Measurements from ENCODE around the gene FHL2.
A peak's percentile ranks its signal among the peaks of the same experiment; 100 is the strongest.

The FHL2 gene

GRCh38 chr2:105396254-105397024 lies 2.4 kb downstream of the FHL2 start:
- H3K27ac ChIP-seq (ENCODE audit: low read depth, low read length), result peak overlapping the region; percentile 42
- 0 out of 2 replicates have a peak, but pooled peaks cover 3% of the 10 kb centered on the region for H3K9me3 ChIP-seq (ENCODE audit: control insufficient read depth, insufficient read depth, low read length)
- peaks cover 15% of the 10 kb centered on the region for H3K27me3 ChIP-seq (ENCODE audit: control insufficient read depth, insufficient read depth, low read length)
- peak overlapping the region; percentile 99; the same call in 1 of the 2 replicates for H3K4me3 ChIP-seq (ENCODE audit: low read depth, low read length)
- H3K36me3 ChIP-seq (ENCODE audit: control insufficient read depth, insufficient read depth, low read length), result peaks cover 15% of the 10 kb centered on the region
- peaks cover 12% of the 10 kb centered on the region for H3K4me1 ChIP-seq (ENCODE audit: control insufficient read depth, insufficient read depth, low read length)
- no peak overlapping the region for H3K9ac ChIP-seq (ENCODE audit: low read depth, low read length)

- Histone ChIP-seq H3K9me3 (ENCODE audit: control insufficient read depth, insufficient read depth, low read length) (0 out of 2 replicates have a peak, but pooled peaks cover 3% of the 10 kb centered on the region), H3K27me3 (ENCODE audit: control insufficient read depth, insufficient read depth, low read length) (peaks cover 15% of the 10 kb centered on the region), H3K27ac (ENCODE audit: low read depth, low read length) (no peak overlapping the region), H3K36me3 (ENCODE audit: control insufficient read depth, insufficient read depth, low read length) (peaks cover 15% of the 10 kb centered on the region), H3K9ac (ENCODE audit: low read depth, low read length) (no peak overlapping the region), H3K4me3 (ENCODE audit: low read depth, low read length) (no peak overlapping the region), H3K4me1 (ENCODE audit: control insufficient read depth, insufficient read depth, low read length) (peaks cover 12% of the 10 kb centered on the region)
These were observed 3.2 kb downstream of the FHL2 start for GRCh38 chr2:105395691-105396090.

GRCh38 chr2:105394951-105395611 lies 3.8 kb downstream of the FHL2 start:
- no peak overlapping the region for H3K4me3 ChIP-seq (ENCODE audit: low read depth, low read length)
- H3K9me3 ChIP-seq (ENCODE audit: control insufficient read depth, insufficient read depth, low read length), result 0 out of 2 replicates have a peak, but pooled peaks cover 3% of the 10 kb centered on the region
- H3K4me1 ChIP-seq (ENCODE audit: control insufficient read depth, insufficient read depth, low read length), result peaks cover 12% of the 10 kb centered on the region
- peaks cover 12% of the 10 kb centered on the region for H3K27me3 ChIP-seq (ENCODE audit: control insufficient read depth, insufficient read depth, low read length)
- peaks cover 15% of the 10 kb centered on the region for H3K36me3 ChIP-seq (ENCODE audit: control insufficient read depth, insufficient read depth, low read length)
- H3K27ac ChIP-seq (ENCODE audit: low read depth, low read length), result no peak overlapping the region
- no peak overlapping the region for H3K9ac ChIP-seq (ENCODE audit: low read depth, low read length)

- Histone ChIP-seq H3K27ac (ENCODE audit: low read depth, low read length) (no peak overlapping the region), H3K36me3 (ENCODE audit: control insufficient read depth, insufficient read depth, low read length) (peaks cover 15% of the 10 kb centered on the region)
These were observed 5.3 kb downstream of the FHL2 start for GRCh38 chr2:105393373-105394055.

GRCh38 chr2:105391763-105392662 lies 6.8 kb downstream of the FHL2 start:
- Histone ChIP-seq H3K9me3 (ENCODE audit: control insufficient read depth, insufficient read depth, low read length) (no peaks in the 10 kb centered on the region), H3K9ac (ENCODE audit: low read depth, low read length) (no peak overlapping the region), H3K27me3 (ENCODE audit: control insufficient read depth, insufficient read depth, low read length) (no peaks in the 10 kb centered on the region), H3K36me3 (ENCODE audit: control insufficient read depth, insufficient read depth, low read length) (peaks cover 15% of the 10 kb centered on the region), H3K4me1 (ENCODE audit: control insufficient read depth, insufficient read depth, low read length) (peaks cover 1% of the 10 kb centered on the region), H3K4me3 (ENCODE audit: low read depth, low read length) (no peak overlapping the region), H3K27ac (ENCODE audit: low read depth, low read length) (no peak overlapping the region)

More at GRCh38 chr2:105393373-105394055, 5.3 kb downstream of the FHL2 start:
- H3K4me3 ChIP-seq (ENCODE audit: low read depth, low read length), result no peak overlapping the region
- no peak overlapping the region for H3K9ac ChIP-seq (ENCODE audit: low read depth, low read length)
- peaks cover 12% of the 10 kb centered on the region for H3K4me1 ChIP-seq (ENCODE audit: control insufficient read depth, insufficient read depth, low read length)
- no peaks in the 10 kb centered on the region for H3K27me3 ChIP-seq (ENCODE audit: control insufficient read depth, insufficient read depth, low read length)
- H3K9me3 ChIP-seq (ENCODE audit: control insufficient read depth, insufficient read depth, low read length), result no peaks in the 10 kb centered on the region

- no peak overlapping the region for H3K4me3 ChIP-seq (ENCODE audit: low read depth, low read length)
- peaks cover 17% of the 10 kb centered on the region for H3K36me3 ChIP-seq (ENCODE audit: control insufficient read depth, insufficient read depth, low read length)
- no peak overlapping the region for H3K9ac ChIP-seq (ENCODE audit: low read depth, low read length)
- no peaks in the 10 kb centered on the region for H3K4me1 ChIP-seq (ENCODE audit: control insufficient read depth, insufficient read depth, low read length)
- H3K9me3 ChIP-seq (ENCODE audit: control insufficient read depth, insufficient read depth, low read length), result no peaks in the 10 kb centered on the region
- no peaks in the 10 kb centered on the region for H3K27me3 ChIP-seq (ENCODE audit: control insufficient read depth, insufficient read depth, low read length)
- H3K27ac ChIP-seq (ENCODE audit: low read depth, low read length), result no peak overlapping the region
These were observed 7.7 kb downstream of the FHL2 start for GRCh38 chr2:105391058-105391627.

- no peak overlapping the region for H3K9ac ChIP-seq (ENCODE audit: low read depth, low read length)
- no peak overlapping the region for H3K27ac ChIP-seq (ENCODE audit: low read depth, low read length)
- H3K36me3 ChIP-seq (ENCODE audit: control insufficient read depth, insufficient read depth, low read length), result peaks cover 21% of the 10 kb centered on the region
- no peak overlapping the region for H3K4me3 ChIP-seq (ENCODE audit: low read depth, low read length)
- H3K9me3 ChIP-seq (ENCODE audit: control insufficient read depth, insufficient read depth, low read length), result no peaks in the 10 kb centered on the region
- H3K27me3 ChIP-seq (ENCODE audit: control insufficient read depth, insufficient read depth, low read length), result no peaks in the 10 kb centered on the region
- no peaks in the 10 kb centered on the region for H3K4me1 ChIP-seq (ENCODE audit: control insufficient read depth, insufficient read depth, low read length)
These were observed 8.4 kb downstream of the FHL2 start for GRCh38 chr2:105390454-105390853.

- H3K4me1 ChIP-seq (ENCODE audit: control insufficient read depth, insufficient read depth, low read length), result no peaks in the 10 kb centered on the region
- H3K4me3 ChIP-seq (ENCODE audit: low read depth, low read length), result no peak overlapping the region
- no peak overlapping the region for H3K9ac ChIP-seq (ENCODE audit: low read depth, low read length)
- no peak overlapping the region for H3K27ac ChIP-seq (ENCODE audit: low read depth, low read length)
- no peaks in the 10 kb centered on the region for H3K27me3 ChIP-seq (ENCODE audit: control insufficient read depth, insufficient read depth, low read length)
- no peaks in the 10 kb centered on the region for H3K9me3 ChIP-seq (ENCODE audit: control insufficient read depth, insufficient read depth, low read length)
- peaks cover 27% of the 10 kb centered on the region for H3K36me3 ChIP-seq (ENCODE audit: control insufficient read depth, insufficient read depth, low read length)
These were observed 9.9 kb downstream of the FHL2 start for GRCh38 chr2:105388971-105389381.

- no peak overlapping the region for H3K9ac ChIP-seq (ENCODE audit: low read depth, low read length)
- no peak overlapping the region for H3K27ac ChIP-seq (ENCODE audit: low read depth, low read length)
- H3K4me3 ChIP-seq (ENCODE audit: low read depth, low read length), result no peak overlapping the region
- H3K36me3 ChIP-seq (ENCODE audit: control insufficient read depth, insufficient read depth, low read length), result peaks cover 36% of the 10 kb centered on the region
- no peaks in the 10 kb centered on the region for H3K27me3 ChIP-seq (ENCODE audit: control insufficient read depth, insufficient read depth, low read length)
- H3K9me3 ChIP-seq (ENCODE audit: control insufficient read depth, insufficient read depth, low read length), result no peaks in the 10 kb centered on the region
- no peaks in the 10 kb centered on the region for H3K4me1 ChIP-seq (ENCODE audit: control insufficient read depth, insufficient read depth, low read length)
These were observed 11.6 kb downstream of the FHL2 start for GRCh38 chr2:105387225-105387624.

Data from HUES48 (cell line).